Nephron progenitor cell (in vitro differentiated cells): ENCODE data around the gene B4GALT2.

ENCODE experiments used
- DNase-seq: peaks from one replicate; pipeline ENCODE4 v3.0.0; 2021
- H3K27ac Mint-ChIP-seq: 2 replicates; pipeline ENCODE4 v1.8.0; 2021; ENCODE audit warnings: mild to moderate bottlenecking, moderate library complexity, mixed read lengths
- H3K27me3 Mint-ChIP-seq: 2 replicates; pipeline ENCODE4 v1.8.0; 2021; ENCODE audit warnings: mild to moderate bottlenecking, low read depth, mixed read lengths; ENCODE audit not compliant: poor library complexity
- H3K36me3 Mint-ChIP-seq: 2 replicates; pipeline ENCODE4 v1.8.0; 2021; ENCODE audit warnings: low read depth, mixed read lengths
- H3K4me1 Mint-ChIP-seq: 2 replicates; pipeline ENCODE4 v1.8.0; 2021; ENCODE audit warnings: mixed read lengths
- H3K4me3 Mint-ChIP-seq: 2 replicates; pipeline ENCODE4 v1.8.0; 2021; ENCODE audit warnings: mild to moderate bottlenecking, moderate library complexity, mixed read lengths
- H3K9me3 Mint-ChIP-seq: 2 replicates; pipeline ENCODE4 v1.8.0; 2021; ENCODE audit warnings: mild to moderate bottlenecking, moderate library complexity, mixed read lengths
- CTCF ChIP-seq: fragments of 200-600 bp; sonication (generic); IDR thresholded peaks from 2 replicates; pipeline ENCODE4 v1.5.0; 2021; ENCODE audit warnings: antibody characterized with exemption

The B4GALT2 gene

DNA sequence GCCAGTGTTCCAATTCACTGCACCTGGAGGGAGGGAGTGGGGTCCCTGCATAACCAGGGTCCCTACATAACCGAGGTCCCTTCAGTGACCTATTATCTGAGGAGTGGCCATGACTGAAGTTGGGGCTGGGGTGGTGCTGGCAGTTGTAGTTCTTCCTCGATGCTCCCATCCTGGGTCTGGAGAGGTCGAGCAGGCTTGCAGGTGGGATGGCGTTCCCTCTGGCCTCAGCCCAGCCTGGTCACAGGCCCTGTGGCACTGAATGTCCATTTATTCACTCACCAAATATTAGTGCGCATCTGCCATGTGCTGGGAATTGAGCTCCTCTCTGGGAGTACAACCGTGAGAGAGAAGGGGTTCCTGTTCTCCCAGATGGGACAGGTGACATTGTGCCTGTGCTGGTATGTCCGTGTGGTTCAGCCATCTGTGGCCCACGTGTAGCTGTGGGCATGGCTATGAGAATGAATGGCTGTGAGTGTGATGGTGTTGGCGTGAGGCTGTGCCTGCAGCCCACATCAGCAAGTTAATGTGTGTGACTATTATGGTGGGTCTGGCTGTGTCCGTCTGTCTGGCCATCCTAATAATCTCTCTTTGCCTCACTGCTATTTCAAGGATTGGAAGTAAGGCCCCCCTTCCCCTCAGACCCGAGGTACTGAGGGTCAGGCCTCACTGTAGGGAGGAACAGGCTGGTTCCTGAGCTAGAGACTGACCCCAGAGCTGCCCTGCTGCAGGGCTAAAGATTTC, 56.1 kb downstream of the B4GALT2 start:
- Mint-ChIP-seq H3K36me3 (no peaks in the 10 kb centered on the region), H3K27me3 (peaks cover 5% of the 10 kb centered on the region), H3K4me1 (peaks cover 60% of the 10 kb centered on the region), H3K27ac (no peak overlapping the region), H3K4me3 (no peak overlapping the region), H3K9me3 (no peaks in the 10 kb centered on the region)
- no peak for DNase-seq
- no peak for TF ChIP-seq CTCF

DNA sequence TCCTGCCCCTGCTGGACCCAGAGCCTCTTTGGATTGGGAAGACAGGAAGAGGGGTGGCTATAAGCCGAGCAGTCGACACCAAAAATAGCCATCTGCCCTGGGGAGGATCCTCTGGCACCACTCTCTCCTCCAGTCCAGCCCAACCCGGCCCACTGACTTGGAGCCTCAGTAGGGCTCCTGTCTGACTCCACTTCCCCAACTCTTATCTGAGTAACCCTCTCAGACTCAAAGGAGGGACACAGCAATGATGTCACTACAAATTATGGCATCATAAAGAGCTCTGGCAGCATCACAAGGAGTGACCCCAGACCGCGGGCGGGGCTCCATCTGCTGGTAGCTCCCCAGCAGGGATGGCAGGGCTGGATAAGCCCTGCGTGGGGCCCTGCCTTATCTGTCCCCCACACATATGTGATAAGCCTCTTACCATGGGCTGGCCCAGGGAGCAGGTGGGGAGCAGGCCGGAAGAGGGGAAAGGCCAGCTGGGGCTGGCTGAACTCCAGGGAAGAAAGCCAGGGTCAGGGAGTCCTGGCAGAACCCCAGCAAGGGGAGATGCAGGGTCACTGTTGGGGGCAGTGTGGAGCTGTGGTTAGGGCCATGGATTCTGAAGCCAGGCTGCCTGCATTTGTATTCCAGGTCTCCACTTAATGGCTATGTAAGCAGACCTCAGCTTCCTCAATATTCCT, 56.9 kb downstream of the B4GALT2 start:
- DNase-seq = no peak
- Mint-ChIP-seq H3K36me3 (no peaks in the 10 kb centered on the region), H3K4me1 (peaks cover 60% of the 10 kb centered on the region), H3K27ac (no peak overlapping the region), H3K9me3 (no peaks in the 10 kb centered on the region), H3K27me3 (peaks cover 5% of the 10 kb centered on the region), H3K4me3 (no peak overlapping the region)
- TF ChIP-seq CTCF = no peak

DNA sequence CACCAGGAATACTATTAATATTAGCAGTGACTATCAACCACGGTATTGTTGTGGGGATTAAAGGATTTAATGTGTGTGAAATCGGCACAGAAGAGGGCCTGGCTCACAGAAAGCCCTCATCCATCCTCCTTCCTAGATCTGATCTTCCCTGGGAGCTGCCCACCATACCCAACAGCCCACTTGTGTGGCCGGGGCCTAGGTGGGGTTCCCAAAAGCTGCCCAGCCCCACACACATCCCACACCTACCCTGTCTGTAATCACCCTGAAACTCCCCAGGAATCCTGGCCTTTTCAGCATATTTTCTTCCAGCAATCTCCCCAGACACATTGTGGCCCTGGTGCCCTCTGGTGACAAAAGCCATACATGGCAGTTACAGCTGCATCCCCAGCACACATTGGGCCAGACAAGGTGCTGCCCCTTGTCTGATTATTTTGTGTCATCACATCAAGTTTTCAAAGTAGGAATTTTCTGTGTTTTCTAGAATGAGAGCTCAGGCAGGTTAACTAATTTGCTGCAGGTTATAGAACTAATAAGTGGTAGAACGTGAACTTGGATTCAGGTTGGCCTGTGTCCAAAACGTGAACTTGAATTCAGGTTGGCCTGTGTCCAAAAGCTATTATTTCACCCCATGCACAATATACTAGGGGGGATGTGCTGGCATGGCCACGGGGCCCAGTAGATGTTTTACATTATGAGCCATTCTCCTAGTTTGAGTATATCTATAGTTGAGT, 57.6 kb downstream of the B4GALT2 start:
- peak overlapping the region; percentile 84 for H3K27ac Mint-ChIP-seq
- H3K9me3 Mint-ChIP-seq = no peaks in the 10 kb centered on the region
- H3K4me1 Mint-ChIP-seq = peaks cover 58% of the 10 kb centered on the region
- peaks cover 4% of the 10 kb centered on the region for H3K27me3 Mint-ChIP-seq
- peak; percentile 74 for TF ChIP-seq CTCF
- no peaks in the 10 kb centered on the region for H3K36me3 Mint-ChIP-seq
- DNase-seq = peak; percentile 72
- H3K4me3 Mint-ChIP-seq = no peak overlapping the region

DNA sequence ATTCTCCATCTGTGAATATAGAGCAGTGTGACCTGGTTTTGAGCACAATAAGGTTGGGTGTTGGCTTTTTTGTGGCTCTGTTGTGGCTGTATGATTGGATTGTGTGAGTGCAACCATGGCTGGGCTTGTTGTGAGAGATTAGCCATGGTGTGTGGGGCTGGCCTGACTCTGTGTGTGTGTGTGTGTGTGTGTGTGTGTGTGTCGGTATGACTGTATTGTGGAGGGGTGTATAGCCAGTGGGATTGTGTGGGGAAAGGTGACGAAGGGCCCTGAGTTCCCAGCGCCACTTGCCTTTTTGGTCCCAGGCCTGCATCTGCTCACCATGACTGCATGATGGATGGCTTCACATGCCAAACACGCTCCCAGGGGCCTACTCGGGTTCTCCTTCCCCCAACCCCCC, 58.1 kb downstream of the B4GALT2 start:
- Mint-ChIP-seq H3K36me3 (no peaks in the 10 kb centered on the region), H3K4me3 (peak overlapping the region; percentile 10), H3K4me1 (peaks cover 52% of the 10 kb centered on the region), H3K27me3 (no peaks in the 10 kb centered on the region), H3K27ac (peak overlapping the region; percentile 84), H3K9me3 (no peaks in the 10 kb centered on the region)
- TF ChIP-seq CTCF = no peak
- DNase-seq = peak; percentile 53

DNA sequence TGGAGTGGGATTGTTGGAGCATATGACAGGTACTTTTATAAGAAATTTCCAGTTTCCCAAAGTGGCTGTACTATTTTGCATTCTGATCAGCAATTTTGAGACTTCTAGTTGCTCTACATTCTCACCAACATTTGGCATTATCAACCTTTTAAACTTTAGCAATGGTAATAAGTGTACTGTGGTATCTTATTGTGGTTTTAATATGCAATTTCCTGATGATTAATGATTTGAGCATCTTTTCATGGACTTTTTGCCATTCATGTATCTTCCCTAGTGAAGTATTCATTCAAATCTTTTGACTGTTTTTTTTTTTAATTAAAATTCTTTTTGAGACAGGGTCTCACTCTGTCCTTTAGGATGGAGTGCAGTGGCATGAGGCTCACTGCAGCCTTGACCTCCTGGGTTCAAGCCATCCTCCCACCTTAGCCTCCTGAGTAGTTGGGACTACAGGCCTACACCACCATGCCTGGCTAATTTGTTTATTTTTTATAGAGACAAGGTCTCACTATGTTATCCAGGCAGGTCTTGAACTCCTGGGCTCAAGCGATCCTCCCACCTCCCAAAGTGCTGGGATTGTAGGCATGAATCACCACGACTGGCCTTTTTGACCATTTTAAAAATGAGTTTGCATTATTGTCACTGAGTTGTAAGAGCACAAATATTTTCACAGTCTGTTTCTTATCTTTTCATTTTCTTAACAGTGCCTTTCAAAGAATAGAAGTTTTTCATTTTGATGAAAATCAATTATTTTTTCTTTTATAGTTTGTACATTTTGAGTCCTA, 60.1 kb downstream of the B4GALT2 start:
- H3K4me3 Mint-ChIP-seq = no peak overlapping the region
- H3K27me3 Mint-ChIP-seq = peaks cover 5% of the 10 kb centered on the region
- H3K36me3 Mint-ChIP-seq = no peaks in the 10 kb centered on the region
- TF ChIP-seq CTCF = no peak
- DNase-seq = no peak
- peaks cover 46% of the 10 kb centered on the region for H3K4me1 Mint-ChIP-seq
- H3K9me3 Mint-ChIP-seq = no peaks in the 10 kb centered on the region
- no peak overlapping the region for H3K27ac Mint-ChIP-seq
